Measurements from ENCODE around the gene SLC2A4RG.

The SLC2A4RG gene

GRCh38 chr20:63739130-63740069, at the start of gene SLC2A4RG:
Gene SLC2A4RG (plus strand): TSS chr20:63739776. CDS start chr20:63739913, 137 bp downstream.
- TF ChIP-seq CTCF (IDR thresholded peaks at IDR 0.05; ENCODE audit: insufficient read depth, low read depth, low read length, missing control alignments): no peak
- H3K4me3 ChIP-seq (ENCODE audit: low read depth, low read length): peak within 1 kb of the TSS; percentile 69

DNA sequence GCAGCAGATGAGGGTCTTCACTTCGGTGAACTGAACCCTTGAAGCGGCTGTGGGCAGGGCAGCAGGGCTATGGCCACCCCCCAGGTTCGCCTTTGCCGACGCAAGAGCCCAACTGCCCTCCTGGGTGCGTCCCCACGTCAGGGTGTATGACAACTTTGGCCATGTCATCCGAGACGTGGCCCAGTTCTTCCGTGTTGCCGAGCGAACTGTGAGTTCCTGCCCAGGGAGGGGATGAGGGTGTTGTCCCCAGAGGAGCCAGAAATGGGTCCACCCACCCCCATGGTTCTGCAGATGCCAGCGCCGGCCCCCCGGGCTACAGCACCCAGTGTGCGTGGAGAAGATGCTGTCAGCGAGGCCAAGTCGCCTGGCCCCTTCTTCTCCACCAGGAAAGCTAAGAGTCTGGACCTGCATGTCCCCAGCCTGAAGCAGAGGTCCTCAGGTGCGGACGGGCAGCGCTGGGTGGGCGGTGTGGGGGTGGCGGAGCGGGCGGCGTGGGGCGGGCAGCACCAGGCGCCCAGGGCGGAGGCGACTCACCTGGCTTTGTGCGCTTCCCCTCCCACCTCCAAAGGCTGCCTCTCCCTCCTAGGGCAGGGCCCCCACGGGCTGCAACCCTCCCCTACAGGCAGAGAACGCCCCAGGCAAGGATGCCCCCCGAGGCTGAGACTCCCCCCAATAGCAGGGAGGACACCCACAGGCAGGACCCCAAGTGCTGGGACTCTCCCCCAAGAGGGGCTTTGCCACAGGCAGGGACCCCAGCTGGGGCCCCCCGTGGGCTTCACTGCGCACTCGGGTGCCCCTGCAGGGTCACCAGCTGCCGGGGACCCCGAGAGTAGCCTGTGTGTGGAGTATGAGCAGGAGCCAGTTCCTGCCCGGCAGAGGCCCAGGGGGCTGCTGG, 49.3 kb upstream of the SLC2A4RG start:
- DNase-seq (ENCODE audit: low read depth): no peak
- TF ChIP-seq CTCF (IDR thresholded peaks at IDR 0.05; ENCODE audit: insufficient read depth, low read depth, low read length, missing control alignments): no peak

More at GRCh38 chr20:63739130-63740069, at the start of gene SLC2A4RG:
- peak; percentile 88 for DNase-seq (ENCODE audit: low read depth)

DNA sequence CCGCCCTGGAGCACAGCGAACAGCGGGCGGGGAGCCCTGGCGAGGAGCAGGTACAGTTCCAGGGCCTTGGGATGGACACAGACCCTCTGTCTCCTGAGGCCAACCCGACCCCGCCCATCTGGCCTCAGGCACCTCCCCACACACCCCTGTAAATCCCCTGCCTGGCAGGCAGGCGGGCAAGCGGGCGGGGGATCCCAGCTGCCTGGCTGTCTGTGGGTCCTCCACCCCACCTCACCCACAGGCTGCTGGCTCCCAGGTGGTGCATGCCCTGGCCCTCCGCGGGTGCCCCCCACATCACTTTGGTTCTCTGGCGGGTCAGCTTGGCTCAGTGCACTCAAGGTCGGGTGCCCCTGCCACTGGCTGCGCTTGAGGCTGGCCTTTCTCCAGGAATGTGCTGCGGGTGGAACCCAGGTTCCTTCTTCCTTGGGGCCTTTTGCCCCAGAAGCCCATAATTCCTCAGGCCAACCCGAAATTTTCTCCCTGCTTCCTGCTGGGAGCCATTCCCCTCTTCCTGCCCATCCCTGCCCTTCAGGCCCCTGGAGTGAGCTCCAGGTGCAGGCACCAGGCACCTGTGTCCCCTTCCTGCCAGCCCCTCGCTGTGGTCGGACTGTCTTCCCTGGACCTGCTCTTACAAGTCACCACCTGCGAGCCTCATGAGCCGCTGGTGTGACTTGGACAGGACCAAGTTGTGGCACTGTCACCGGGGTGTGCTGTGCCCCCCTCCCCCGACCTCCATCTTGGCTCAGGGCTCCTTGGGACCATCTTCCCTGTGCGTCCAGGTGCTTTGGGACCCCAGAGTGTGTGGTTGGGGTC, 48.5 kb upstream of the SLC2A4RG start:
- DNase-seq (ENCODE audit: low read depth): no peak
- no peak for TF ChIP-seq CTCF (IDR thresholded peaks at IDR 0.05; ENCODE audit: insufficient read depth, low read depth, low read length, missing control alignments)
- H3K4me3 ChIP-seq (ENCODE audit: low read depth, low read length): no peak overlapping the region

More for the DNA sequence above, 49.3 kb upstream of the SLC2A4RG start:
- H3K4me3 ChIP-seq (ENCODE audit: low read depth, low read length): no peak overlapping the region

GRCh38 chr20:63691711-63692435, 47.7 kb upstream of the SLC2A4RG start:
- DNase-seq (ENCODE audit: low read depth): no peak
- TF ChIP-seq CTCF (IDR thresholded peaks at IDR 0.05; ENCODE audit: insufficient read depth, low read depth, low read length, missing control alignments): no peak
- H3K4me3 ChIP-seq (ENCODE audit: low read depth, low read length): no peak overlapping the region

GRCh38 chr20:63692436-63693082, 47.0 kb upstream of the SLC2A4RG start:
- TF ChIP-seq CTCF (IDR thresholded peaks at IDR 0.05; ENCODE audit: insufficient read depth, low read depth, low read length, missing control alignments): no peak
- no peak overlapping the region for H3K4me3 ChIP-seq (ENCODE audit: low read depth, low read length)
- no peak for DNase-seq (ENCODE audit: low read depth)

All from GM12865 (cell line).